Right renal cortex interstitium (tissue), 3 donors: ENCODE data around the gene FAM184A. TPM values are rescaled to one million over a fixed set of nuclear protein-coding genes. Genes with fewer than 3 reads are reported as not detected.
A peak's percentile ranks its signal among the peaks of the same experiment; 100 is the strongest.
"Not testable (repeated sequence)": the region's sequence is repeated elsewhere in the genome, so short reads cannot be mapped to it uniquely, and the experiment has no call there.

ENCODE experiments used
- DNase-seq, 3 donors: peaks; one replicate each; pipeline ENCODE4 v3.0.0-alpha.2; 2013; ENCODE audit warnings: low read depth in 3 of 3, low spot score in 2 of 3
- polyA plus RNA-seq, 3 donors: library from polyadenylated mRNA; unstranded; fragments of 120-200 nt; gene quantifications; one replicate each; pipeline ENCODE4 v1.2.1, GENCODE V29; 2013; ENCODE audit not compliant: insufficient read length in 3 of 3

The FAM184A gene
- polyA plus RNA-seq, 3 donors = 10.2 to 11.5 (median 10.3) TPM

- DNase-seq = no peak
Measured at GRCh38 chr6:119102901-119103300, 24.4 kb upstream of the FAM184A start.

- DNase-seq = no peak
Measured at GRCh38 chr6:119100115-119100514, 21.7 kb upstream of the FAM184A start.

GRCh38 chr6:119097815-119098361, 19.4 kb upstream of the FAM184A start:
- DNase-seq = not testable (repeated sequence)

GRCh38 chr6:119096721-119097565, 18.5 kb upstream of the FAM184A start:
- DNase-seq = no peak

GRCh38 chr6:119090256-119090655, 11.8 kb upstream of the FAM184A start:
- DNase-seq = peak in 1 of 3 donors; percentile 10

GRCh38 chr6:119084784-119085183, 6.3 kb upstream of the FAM184A start:
- no peak for DNase-seq

GRCh38 chr6:119083007-119083406, 4.5 kb upstream of the FAM184A start:
- DNase-seq = no peak

- peak in 1 of 3 donors; percentile 8 for DNase-seq
Measured at GRCh38 chr6:119079283-119079809, 882 bp upstream of the FAM184A start.

GRCh38 chr6:119077643-119078375, 655 bp downstream of the FAM184A start:
- DNase-seq = peak in 1 of 3 donors; percentile 13

GRCh38 chr6:119077391-119077642, 1.1 kb downstream of the FAM184A start:
- DNase-seq = no peak

GRCh38 chr6:119076576-119077390, 1.7 kb downstream of the FAM184A start:
- DNase-seq = no peak

GRCh38 chr6:119076173-119076572, 2.3 kb downstream of the FAM184A start:
- DNase-seq = no peak

- no peak for DNase-seq
Measured at GRCh38 chr6:119075200-119075981, 3.1 kb downstream of the FAM184A start.

- no peak for DNase-seq
Measured at GRCh38 chr6:119073307-119074051, 5.0 kb downstream of the FAM184A start.

GRCh38 chr6:119071576-119071975, 6.9 kb downstream of the FAM184A start:
- no peak for DNase-seq

GRCh38 chr6:119067091-119067490, 11.4 kb downstream of the FAM184A start:
- DNase-seq = no peak

- DNase-seq = no peak
Measured at GRCh38 chr6:119066517-119066916, 11.9 kb downstream of the FAM184A start.

GRCh38 chr6:119065955-119066354, 12.5 kb downstream of the FAM184A start:
- DNase-seq = no peak

GRCh38 chr6:119065382-119065781, 13.1 kb downstream of the FAM184A start:
- no peak for DNase-seq
